GM12874 (cell line): Measurements from ENCODE around the gene PLLP.

Experiments
- CTCF ChIP-seq: IDR thresholded peaks from 2 replicates; pipeline ENCODE4 v1.5.1; 2011; ENCODE audit warnings: low read depth, mild to moderate bottlenecking, control low read depth, low read length, moderate library complexity; ENCODE audit not compliant: insufficient read depth

Gene PLLP, protein sequence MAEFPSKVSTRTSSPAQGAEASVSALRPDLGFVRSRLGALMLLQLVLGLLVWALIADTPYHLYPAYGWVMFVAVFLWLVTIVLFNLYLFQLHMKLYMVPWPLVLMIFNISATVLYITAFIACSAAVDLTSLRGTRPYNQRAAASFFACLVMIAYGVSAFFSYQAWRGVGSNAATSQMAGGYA

DNA sequence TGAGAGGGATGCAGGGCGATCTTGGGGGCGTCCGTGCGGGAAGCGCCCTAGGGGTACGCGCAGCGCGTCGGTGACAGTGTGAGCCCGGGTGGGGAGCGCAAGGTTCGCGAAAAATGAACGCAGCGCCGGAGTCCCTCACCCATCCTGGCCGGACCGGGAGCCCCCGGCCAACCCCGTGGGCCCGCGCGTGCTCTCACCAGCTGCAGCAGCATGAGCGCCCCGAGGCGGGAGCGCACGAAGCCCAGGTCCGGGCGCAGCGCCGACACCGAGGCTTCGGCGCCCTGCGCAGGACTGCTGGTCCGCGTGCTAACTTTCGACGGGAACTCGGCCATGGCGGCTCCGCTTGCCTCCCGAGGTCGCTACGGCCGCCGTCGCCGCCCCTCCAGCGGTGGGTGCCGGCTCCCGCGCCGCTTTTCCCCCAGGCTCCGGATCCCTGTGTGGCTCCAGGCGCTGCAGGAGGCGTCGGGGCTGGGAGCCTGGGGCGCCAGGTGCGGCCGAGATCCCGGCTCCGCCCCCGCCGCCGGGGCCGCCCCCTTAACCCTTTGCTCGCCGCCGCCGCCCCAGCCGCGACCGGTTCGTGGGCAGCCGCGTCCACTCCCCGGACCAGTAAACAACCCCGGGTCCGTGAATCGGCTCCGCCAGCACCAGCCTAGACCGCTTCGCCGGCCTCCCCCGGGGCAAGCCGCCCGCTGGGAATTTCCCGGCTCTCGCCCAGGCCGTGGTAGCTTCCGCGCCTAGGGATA, at the start of gene PLLP:
TSS of gene PLLP (minus strand) at position 464 of the 743 bp plus-strand sequence. CDS start at position 332, 132 bp downstream.
- no peak for TF ChIP-seq CTCF

- TF ChIP-seq CTCF = no peak
These were observed 48.9 kb upstream of the PLLP start for GRCh38 chr16:57333402-57333801.

- TF ChIP-seq CTCF = no peak
These were observed 46.9 kb upstream of the PLLP start for GRCh38 chr16:57331355-57331754.

- no peak for TF ChIP-seq CTCF
These were observed 45.4 kb upstream of the PLLP start for GRCh38 chr16:57329718-57330327.

- no peak for TF ChIP-seq CTCF
These were observed 41.0 kb upstream of the PLLP start for GRCh38 chr16:57325458-57325857.

GRCh38 chr16:57324749-57325148, 40.3 kb upstream of the PLLP start:
- no peak for TF ChIP-seq CTCF

- no peak for TF ChIP-seq CTCF
These were observed 35.2 kb upstream of the PLLP start for GRCh38 chr16:57319646-57320045.
